CD4-positive, alpha-beta T cell treated with Interleukin-17A for 1 hour (primary cell): ENCODE measurements around the gene ENKD1.
"Not testable (repeated sequence)": the region's sequence is repeated elsewhere in the genome, so short reads cannot be mapped to it uniquely, and the experiment has no call there.

Experiments
- DNase-seq: peaks from one replicate; pipeline ENCODE4 v3.0.0-alpha.2; 2020

ENKD1 gene

DNA sequence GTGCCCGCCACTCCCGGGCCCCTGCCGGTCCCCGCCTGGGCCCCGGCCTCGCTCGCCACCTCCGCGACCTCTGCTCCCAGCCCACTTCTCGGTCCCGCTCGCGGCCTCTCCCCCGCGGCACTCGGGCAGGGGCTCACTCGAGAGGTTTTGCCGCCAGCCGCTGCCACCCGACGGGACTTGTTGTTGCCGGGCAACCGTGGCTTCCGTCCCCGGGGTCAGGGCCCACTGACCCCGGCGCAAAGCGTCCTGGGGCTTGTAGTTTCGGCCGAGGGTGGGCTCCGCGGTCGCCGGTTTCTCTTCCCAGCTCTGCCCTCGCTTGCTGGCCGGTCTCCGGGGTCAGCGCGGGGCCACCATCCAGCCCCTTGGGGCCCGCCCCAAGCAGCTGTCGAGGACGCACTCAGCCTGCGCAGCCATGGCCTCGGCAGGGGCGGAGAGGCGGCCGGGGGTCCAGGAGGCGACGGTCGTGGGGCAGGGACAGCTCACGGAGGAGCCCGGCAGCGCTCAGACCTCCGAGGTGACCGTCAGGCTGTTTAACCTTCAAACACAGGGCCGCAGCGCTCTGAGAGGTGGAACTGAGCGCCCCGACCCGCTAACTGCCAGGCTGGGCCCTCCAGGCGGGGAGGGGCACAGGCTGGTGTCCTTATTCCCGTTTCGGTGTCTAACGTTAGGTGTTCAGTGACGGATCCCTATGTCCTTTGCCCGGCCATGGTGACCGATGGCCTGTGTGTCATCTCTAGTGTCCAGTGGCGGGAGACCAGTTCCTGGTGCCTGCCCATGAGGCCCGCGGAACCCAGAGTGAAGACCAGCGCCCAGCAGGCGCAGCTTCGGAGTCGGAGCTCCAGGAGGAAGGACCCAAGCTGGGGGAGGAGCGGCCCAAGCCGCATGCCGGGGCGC lies at the start of gene ENKD1, which contains the start of gene C16orf86:
Gene ENKD1, minus strand, starts transcription at position 192 of the 894 bp plus-strand sequence. CDS start 308 bp downstream, outside the sequence.
Gene C16orf86, plus strand, starts transcription at position 256 of the 894 bp plus-strand sequence. Its CDS starts 157 bp downstream, at position 413.
- peak; percentile 86 for DNase-seq

DNA sequence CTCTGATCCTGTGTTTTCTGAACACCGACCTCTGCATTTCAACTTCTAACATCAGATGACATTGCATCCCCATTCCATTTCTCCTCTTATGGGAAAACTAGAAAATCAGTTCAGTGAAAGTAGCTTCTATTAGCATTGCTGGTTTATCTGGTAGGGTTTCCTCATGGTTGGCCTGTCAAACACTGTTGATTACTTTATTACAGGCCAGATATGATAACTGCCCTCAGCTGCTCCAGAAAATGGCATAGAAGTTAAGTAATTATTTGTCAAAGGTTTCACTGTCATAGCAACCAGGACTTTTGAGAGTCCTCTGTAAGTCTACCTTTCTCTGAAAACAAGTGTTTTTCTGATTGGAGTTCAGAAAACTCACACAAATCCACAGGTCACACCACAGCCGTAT lies 49.5 kb upstream of the ENKD1 start:
- DNase-seq = no peak

DNA sequence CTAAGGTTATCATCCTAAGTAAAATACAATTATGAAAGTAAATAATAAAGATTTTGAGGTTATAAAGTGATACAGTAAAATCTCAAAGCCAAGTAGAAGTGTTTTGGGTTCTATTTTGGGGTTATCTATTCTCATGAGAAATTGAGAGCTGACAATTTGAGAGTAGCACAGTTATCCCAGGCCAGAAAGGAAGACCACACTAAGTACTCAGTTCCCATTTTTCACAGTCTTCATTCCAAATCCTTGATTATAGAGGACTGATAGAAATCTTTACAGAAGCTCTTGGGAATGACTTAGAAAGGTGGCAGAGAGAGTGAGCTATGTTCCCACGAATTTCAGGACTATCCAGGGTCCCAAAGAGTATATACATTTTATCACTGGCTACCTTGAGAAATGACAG lies 48.0 kb upstream of the ENKD1 start:
- no peak for DNase-seq

GRCh38 chr16:67713647-67714273 lies 47.2 kb upstream of the ENKD1 start:
- DNase-seq = no peak

DNA sequence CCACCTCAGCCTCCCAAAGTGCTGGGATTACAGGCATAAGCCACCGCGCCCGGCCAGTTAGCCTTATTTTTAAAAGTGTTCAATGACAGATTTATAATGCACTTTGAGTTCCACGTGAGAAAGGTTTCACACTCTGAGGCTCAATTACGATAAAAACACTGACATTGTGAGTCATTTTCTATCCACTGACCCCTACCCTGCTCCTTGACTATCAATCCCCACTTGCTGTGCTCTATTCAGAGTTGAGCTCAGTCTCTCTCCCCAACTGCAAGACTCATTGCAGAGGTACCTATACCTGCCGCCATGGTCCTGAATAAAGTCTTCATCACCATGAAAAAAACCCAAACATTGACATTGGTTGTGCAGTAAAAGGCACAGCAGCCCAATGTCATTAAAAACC lies 44.1 kb upstream of the ENKD1 start:
- DNase-seq = no peak

DNA sequence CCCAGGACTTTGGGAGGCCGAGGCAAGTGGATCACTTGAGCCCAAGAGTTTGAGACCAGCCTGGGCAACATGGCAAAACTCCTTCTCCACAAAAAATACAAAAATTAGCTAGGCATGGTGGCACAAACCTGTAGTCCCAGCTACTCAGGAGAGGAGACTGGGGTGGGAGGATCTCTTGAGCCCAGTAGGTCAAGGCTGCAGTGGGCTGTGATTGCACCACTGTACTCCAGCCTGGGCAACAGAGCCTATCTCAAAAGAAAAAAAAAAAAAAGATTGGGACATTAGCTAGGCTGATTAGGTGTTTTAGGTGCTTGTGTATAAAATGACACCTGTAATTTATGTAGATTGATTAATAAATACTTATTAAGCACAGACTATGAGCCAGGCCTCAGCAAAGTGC lies 42.5 kb upstream of the ENKD1 start:
- DNase-seq = no peak

DNA sequence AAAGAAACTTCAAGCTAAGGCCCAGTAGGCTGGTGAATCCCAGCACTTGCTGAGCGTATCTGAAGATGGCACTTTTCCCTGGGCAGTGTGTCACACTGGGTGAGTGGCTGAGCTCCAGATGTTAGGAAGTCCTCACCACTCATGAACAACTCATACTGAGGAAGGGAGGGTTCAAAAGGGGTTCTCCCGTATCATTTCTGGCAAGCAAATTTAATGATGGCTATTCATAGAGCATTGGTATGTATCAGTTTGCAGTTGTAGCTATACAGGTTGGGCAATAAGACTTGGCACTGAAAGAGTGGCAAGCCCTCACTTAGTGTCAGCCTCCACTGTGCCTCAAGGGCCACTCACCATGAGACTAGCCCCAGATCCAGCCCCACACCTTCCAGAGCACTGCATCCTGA lies 41.8 kb upstream of the ENKD1 start:
- DNase-seq = no peak

GRCh38 chr16:67707790-67708189 lies 41.2 kb upstream of the ENKD1 start:
- DNase-seq = no peak

DNA sequence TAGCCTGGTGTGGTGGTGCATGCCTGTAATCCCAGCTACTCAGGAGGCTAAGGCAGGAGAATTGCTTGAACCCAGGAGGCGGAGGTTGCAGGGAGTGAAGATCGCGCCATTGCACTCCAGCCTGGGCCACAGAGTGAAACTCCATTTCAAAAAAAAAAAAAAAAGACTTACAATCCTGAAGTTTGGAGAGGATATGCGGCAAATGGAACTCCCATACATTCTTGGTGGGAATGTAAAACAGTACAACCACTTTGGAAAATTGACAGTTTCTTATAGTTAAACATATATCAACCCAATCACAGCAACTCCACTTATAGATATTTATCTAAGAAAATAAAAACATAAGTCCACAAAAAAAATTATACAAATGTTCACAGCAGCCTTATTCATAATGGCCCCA lies 40.7 kb upstream of the ENKD1 start:
- DNase-seq = no peak

GRCh38 chr16:67704110-67704509 lies 37.6 kb upstream of the ENKD1 start:
- no peak for DNase-seq

DNA sequence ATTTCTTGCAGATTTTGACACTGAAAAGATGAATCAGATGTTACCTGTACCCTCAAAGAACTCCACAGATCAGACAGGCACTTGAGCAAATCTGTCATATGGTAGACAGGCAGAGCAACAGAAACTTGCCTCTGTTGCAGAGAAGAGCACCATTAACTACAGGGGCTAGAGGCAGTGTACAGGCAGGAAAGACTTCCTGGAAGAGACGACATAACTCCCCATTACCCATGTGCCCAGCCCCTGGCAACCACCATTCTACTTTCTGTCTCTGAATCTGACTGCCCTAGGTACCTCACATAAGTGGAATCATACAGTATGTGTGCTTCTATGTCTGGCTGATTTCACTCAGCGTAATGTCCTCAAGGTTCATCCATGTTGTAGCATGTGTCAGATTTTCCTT lies 37.1 kb upstream of the ENKD1 start:
- no peak for DNase-seq

DNA sequence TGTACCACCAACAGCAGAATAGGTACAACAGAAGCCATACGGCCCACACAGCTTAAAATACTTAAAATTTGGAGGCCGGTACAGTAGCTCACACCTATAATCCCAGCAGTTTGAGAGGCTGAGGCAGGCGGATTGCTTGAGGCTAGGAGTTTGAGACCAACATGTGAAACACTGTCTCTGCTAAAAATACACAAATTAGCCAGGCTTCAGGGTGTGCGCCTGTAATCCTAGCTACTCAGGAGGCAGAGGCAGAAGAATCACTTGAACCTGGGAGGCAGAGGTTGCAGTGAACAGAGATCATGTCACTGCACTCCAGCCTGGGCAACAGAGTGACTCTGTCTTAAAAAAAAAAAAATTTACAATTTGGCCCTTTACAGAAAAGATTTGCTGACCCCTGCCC lies 35.6 kb upstream of the ENKD1 start:
- no peak for DNase-seq

- no peak for DNase-seq
Measured at GRCh38 chr16:67701420-67701819, 34.9 kb upstream of the ENKD1 start.

DNA sequence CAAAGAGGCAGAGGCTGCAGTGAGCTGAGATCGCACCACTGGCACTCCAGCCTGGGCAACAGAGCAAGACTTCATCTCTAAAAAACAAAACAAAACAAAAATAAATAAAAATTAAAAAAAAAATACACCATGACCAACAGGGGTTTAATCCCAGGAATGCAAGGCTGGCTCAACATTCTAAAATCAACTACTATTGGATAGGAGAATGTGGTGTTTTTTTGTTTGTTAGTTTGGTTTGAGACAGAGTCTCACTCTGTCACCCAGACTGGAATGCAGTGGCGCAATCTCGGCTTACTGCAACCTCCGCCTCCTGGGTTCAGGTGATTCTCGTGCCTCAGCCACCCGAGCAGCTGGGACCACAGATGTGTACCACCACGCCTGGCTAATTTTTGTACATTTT lies 32.7 kb upstream of the ENKD1 start:
- DNase-seq = no peak

DNA sequence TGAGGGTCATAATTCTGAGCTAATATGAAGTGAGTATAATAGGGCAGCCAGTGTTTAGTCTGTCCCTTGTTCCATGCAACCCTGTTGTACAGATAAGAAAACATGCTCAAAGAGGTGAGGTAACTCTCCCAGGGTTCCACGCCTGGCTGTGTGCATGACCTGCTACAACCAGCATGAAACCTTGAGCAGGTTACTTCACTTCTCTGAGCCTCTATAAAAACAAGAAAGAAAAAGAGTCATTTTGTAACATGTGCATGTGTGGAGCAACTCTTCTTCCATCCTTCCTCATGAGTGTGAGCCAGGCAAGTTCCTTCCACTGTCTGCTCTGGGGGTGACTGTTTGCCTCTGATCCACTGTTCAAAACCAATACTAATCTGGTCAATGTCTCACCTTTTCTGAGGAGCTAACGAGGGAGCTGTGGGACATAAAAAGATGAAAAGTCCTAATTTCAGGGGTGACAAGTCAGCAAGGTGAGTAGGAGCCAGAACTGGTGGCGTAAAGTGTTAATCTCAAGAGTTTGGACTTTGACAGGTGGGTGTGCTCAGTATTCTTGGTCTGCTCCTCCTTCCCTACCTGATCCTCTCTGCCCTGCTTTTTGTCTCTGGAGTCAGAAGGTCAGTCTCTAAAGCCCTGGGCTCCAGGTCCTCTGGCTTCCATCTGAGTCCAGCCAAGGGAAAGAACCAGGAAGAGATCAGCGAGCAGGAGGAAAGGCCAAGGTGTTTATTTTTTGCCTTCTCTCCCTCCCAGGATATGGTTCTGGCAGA lies 31.1 kb upstream of the ENKD1 start:
- no peak for DNase-seq

DNA sequence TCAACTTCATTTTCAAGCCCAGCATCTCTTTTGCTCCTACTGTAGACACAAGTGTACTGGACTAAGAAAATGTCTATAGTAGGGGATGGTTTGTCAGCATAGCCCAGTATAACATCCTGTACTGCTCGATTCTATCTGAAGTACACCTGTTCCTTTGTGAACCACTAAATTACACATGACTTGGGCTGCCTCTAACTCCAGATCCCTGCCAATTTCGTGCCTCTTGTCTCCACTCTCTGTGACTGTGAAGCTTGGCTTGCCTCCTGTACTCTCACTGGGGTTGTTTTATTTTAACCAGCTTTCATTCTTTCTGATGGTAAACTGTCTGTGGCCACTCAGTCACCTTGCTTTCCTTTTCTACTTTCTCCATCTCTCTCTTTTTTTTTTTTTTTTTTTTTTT lies 28.1 kb upstream of the ENKD1 start:
- no peak for DNase-seq

- not testable (repeated sequence) for DNase-seq
Measured at GRCh38 chr16:67693517-67694285, 27.2 kb upstream of the ENKD1 start.

- DNase-seq = no peak
Measured at GRCh38 chr16:67685388-67686112, 19.0 kb upstream of the ENKD1 start.

DNA sequence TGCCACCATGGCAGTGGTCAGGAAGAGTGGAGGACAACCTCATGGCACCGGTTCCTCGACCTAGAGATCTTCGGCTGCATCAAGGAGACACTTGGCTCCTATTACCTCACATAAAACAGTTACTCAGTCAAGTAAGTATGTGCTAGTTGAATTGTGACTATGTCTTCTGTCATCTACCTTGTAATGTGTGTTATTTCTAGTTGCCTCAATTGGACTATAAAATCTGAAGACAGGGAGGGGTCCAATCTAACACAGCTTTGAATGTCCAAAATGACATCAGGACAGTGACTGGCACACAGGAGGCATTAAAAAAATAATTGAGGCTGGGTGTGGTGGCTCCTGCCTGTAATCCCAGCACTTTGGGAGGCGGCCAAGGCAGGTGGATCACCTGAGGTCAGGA lies 17.2 kb upstream of the ENKD1 start:
- DNase-seq = no peak

DNA sequence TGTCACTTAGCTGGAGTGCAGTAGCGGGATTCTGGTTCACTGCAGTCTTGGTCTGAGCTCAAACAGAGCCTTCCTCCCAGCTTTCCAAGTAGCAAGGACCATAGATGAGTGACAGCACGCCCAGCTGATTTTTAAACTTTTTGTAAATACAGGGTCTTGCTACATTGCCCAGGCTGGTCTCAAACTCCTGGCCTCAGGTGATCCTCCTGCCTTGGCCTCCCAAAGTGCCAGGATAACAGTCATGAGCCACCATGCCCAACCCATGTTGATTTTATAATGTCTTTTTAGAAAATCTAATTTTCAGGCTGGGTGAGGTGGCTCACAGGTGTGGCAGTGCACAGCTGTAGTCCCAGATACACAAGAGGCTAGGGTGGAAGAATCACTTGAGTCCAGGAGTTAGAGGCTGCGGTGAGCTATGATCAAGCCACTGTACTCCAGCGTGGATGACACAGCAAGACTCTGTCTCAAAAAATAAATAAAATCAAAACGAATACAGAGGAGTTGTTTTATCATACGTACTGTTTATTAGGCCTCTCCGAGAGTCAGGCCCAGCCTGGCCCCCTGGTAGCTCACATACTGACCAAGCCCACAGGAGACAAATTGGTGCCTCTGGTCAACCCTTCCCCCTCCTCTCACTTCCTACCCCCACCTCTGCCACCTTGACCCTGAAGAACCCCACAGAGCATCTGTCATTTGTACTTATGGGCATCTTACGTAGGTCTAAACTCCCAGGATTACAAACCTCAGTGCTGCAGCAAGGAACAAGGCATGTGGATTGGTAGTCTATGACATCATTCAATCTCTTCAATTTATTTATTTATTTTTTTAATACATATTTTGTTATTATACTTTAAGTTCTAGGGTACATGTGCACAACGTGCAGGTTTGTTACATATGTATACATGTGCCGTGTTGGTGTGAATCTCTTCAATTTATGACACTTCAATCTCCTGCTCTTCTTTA lies 13.7 kb upstream of the ENKD1 start:
- no peak for DNase-seq
